ENCODE measurements around the gene RPAIN.

GRCh38 chr17:5444209-5444608 is 24.2 kb downstream of the RPAIN start:
- TF ChIP-seq EZH2 (IDR thresholded peaks at IDR 0.05; ENCODE audit: low read depth) = no peak
- TF ChIP-seq CTCF (conservative IDR thresholded peaks at IDR 0.05) = no peak
